ENCODE data around the gene NCAPD3.
"Not testable (repeated sequence)": the region's sequence is repeated elsewhere in the genome, so short reads cannot be mapped to it uniquely, and the experiment has no call there.

NCAPD3 gene

GRCh38 chr11:134126217-134126822 lies 97.4 kb downstream of the NCAPD3 start:
- DNase-seq, result no peak

- DNase-seq, result no peak
Measured at GRCh38 chr11:134125507-134125906, 98.3 kb downstream of the NCAPD3 start.

- no peak for DNase-seq
Measured at GRCh38 chr11:134124660-134125451, 98.9 kb downstream of the NCAPD3 start.

- DNase-seq, result no peak
Measured at GRCh38 chr11:134120921-134121526, 102.7 kb downstream of the NCAPD3 start.

- DNase-seq, result no peak
Measured at GRCh38 chr11:134120143-134120850, 103.5 kb downstream of the NCAPD3 start.

- DNase-seq, result no peak
Measured at GRCh38 chr11:134119094-134119493, 104.7 kb downstream of the NCAPD3 start.

GRCh38 chr11:134118006-134118405 lies 105.8 kb downstream of the NCAPD3 start:
- DNase-seq, result no peak

GRCh38 chr11:134116210-134116609 lies 107.6 kb downstream of the NCAPD3 start:
- no peak for DNase-seq

GRCh38 chr11:134113787-134114186 lies 110.0 kb downstream of the NCAPD3 start:
- DNase-seq, result not testable (repeated sequence)

GRCh38 chr11:134110252-134110815 lies 113.4 kb downstream of the NCAPD3 start:
- DNase-seq, result no peak

Measured in central memory CD4-positive, alpha-beta T cell (primary cell).